Adrenal gland (tissue), 12 donors: ENCODE measurements around the gene STIM1. TPM values are rescaled to one million over a fixed set of nuclear protein-coding genes. Genes with fewer than 3 reads are reported as not detected.

Source experiments
- DNase-seq, 7 donors: peaks; one replicate each; pipeline ENCODE4 v3.0.0-alpha.2; 2019 to 2020
- H3K27ac ChIP-seq, 5 donors: fragments of 200-600 bp; sonication (generic) in 4 of 5; 1 replicate in 3 of 5; 2 replicates in 2 of 5; pipeline versions ENCODE4 v1.5.1 to v1.8.0; 2016 to 2020; ENCODE audit warnings: mild to moderate bottlenecking in 1 of 5
- H3K27me3 ChIP-seq: fragments of 200-600 bp; 2 replicates; pipeline ENCODE4 v1.8.0; 2021
- H3K36me3 ChIP-seq, 2 donors: fragments of 200-600 bp; replicated peaks in 1 of 2; 1 replicate in 1 of 2; 2 replicates in 1 of 2; pipeline versions ENCODE4 v1.5.1 to v1.8.0; 2018 to 2022
- H3K4me1 ChIP-seq, 2 donors: fragments of 200-600 bp; replicated peaks in 1 of 2; 1 replicate in 1 of 2; 2 replicates in 1 of 2; pipeline versions ENCODE4 v1.5.1 to v1.8.0; 2018 to 2021
- H3K4me3 ChIP-seq, 4 donors: fragments of 200-600 bp; sonication (generic) in 3 of 4; one replicate each; pipeline ENCODE4 v1.5.1; 2016 to 2018
- H3K9me3 ChIP-seq, 3 donors: fragments of 200-600 bp; sonication (generic) in 1 of 3; replicated peaks in 1 of 3; 1 replicate in 2 of 3; 2 replicates in 1 of 3; pipeline versions ENCODE4 v1.5.1 to v1.8.0; 2016 to 2021
- POLR2A ChIP-seq, 2 donors: fragments of 450-650 bp; IDR thresholded peaks; one replicate each; pipeline ENCODE4 v1.6.1; 2017; ENCODE audit warnings: antibody characterized with exemption in 2 of 2, mild to moderate bottlenecking in 2 of 2, moderate library complexity in 1 of 2
- WGBS, 4 donors: extraction: QIAGEN DNeasy Blood & Tissue Kit in 2 of 4; methylation state at CpG; one replicate each; pipeline versions ENCODE4 v1.1.5 to v1.1.7; 2013 to 2017; 5-methylcytosine and 5-hydroxymethylcytosine counted together
- intact Hi-C, 2 donors: fragments of 100-400 bp; cut with DNase I; formaldehyde crosslinking; loops; one replicate each; pipeline versions ENCODE4 v1.14.1 to v1.15.0; 2022 to 2023
- polyA plus RNA-seq, 3 donors: library from polyadenylated mRNA; stranded (reverse); fragments of 200-250 nt in 2 of 3; fragments of 350-450 nt in 1 of 3; fragmentation: Illumina TruSeq in 1 of 3; extraction: RNeasy Lipid Tissue Mini Kit (QIAGEN cat#74804) in 1 of 3; gene quantifications; one replicate each; pipeline ENCODE4 v1.2.3, GENCODE V29; 2013 to 2014
- total RNA-seq, 9 donors: library from RNA; depleted of rRNA in 4 of 9; stranded (reverse); fragments of >200 nt in 4 of 9; fragments of 120-200 nt in 1 of 9; fragmentation: NEBNext Ultra II Directional in 1 of 9; extraction: Animal tissue kit (Norgen Biotek cat#: 25700) in 1 of 9; gene quantifications; one replicate each; pipeline versions ENCODE4 v1.1.0 to v1.2.4, GENCODE V29; 2013 to 2023
- TF ChIP-seq, protein P1 (sequence below), 6 experiments: fragments of 450-650 bp in 4 of 6; fragments of 200-600 bp in 2 of 6; sonication (generic) in 1 of 6; IDR thresholded peaks; 1 replicate in 5 of 6; 2 replicates in 1 of 6; pipeline versions ENCODE4 v1.5.1 to v1.8.0; 2016 to 2021; ENCODE audit warnings: antibody characterized with exemption in 6 of 6, mild to moderate bottlenecking in 2 of 6, moderate library complexity in 1 of 6
- donor health status: healthy with polysubstance abuse.
- donor health status: Bipolar disorder and iron deficiency.
- donor health status: DM: yes; HTN: yes; CAD: no.
- donor health status: DM: no; HTN: no; CAD: no.
- donor health status: DM: no; HTN: no; CAD: no.
- donor health status: DM: yes; HTN: yes; CAD: no.

STIM1 gene
- total and polyA plus RNA-seq, 12 donors: 7.8 to 44.1 (median 32.5) TPM

DNA sequence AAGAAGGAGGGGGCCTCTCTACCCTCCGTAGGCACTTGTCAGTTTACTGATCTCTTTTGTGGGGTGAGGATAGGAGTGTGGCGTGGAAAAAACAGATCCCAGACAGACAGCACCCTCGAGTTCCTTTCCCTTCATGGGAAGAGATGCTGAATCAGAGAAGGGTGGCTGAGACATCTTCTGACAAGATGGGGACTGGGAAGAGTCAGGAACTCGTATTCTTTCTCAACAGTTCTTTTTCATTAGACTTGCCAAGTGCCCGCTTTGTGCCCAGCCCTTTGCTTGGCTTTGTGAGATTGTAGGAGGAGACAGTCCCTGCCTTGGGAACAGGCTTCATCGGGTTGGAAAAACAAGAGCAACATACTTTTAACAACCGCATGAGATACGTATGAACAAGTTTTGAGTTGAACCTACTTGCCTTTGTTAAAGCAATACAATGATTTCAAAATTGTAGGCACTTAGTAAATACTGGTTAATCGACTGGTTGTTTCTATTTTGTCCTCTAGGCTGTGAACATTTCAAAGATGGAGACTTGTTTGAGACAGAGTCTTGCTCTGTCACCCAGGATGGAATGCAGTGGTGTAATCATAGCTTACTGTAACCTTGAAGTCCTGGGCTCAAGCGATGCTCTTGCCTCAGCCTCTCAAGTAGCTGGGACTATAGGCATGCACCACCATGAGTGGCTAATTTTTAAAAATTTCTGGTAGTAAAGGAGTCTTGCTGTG lies 240.2 kb downstream of the STIM1 start:
- intact Hi-C loops: no loop called here
- WGBS, 4 donors: 16 to 29% (median 24%) methylated on average over 9 to 10 of the region's 10 CpGs
- Histone ChIP-seq H3K4me1 (peaks cover 4 to 25% of the 10 kb centered on the region in 2 donors), H3K36me3 (no peaks in the 10 kb centered on the region), H3K9me3 (no peaks in the 10 kb centered on the region), H3K27ac (peak overlapping the region; percentile 3 to 98 (median 93)), H3K27me3 (no peaks in the 10 kb centered on the region), H3K4me3 (peak overlapping the region in 2 of 4 donors; percentile 74 to 86)
- no peak for TF ChIP-seq POLR2A (IDR thresholded peaks at IDR 0.05)
- TF ChIP-seq, protein P1, sequence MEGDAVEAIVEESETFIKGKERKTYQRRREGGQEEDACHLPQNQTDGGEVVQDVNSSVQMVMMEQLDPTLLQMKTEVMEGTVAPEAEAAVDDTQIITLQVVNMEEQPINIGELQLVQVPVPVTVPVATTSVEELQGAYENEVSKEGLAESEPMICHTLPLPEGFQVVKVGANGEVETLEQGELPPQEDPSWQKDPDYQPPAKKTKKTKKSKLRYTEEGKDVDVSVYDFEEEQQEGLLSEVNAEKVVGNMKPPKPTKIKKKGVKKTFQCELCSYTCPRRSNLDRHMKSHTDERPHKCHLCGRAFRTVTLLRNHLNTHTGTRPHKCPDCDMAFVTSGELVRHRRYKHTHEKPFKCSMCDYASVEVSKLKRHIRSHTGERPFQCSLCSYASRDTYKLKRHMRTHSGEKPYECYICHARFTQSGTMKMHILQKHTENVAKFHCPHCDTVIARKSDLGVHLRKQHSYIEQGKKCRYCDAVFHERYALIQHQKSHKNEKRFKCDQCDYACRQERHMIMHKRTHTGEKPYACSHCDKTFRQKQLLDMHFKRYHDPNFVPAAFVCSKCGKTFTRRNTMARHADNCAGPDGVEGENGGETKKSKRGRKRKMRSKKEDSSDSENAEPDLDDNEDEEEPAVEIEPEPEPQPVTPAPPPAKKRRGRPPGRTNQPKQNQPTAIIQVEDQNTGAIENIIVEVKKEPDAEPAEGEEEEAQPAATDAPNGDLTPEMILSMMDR (IDR thresholded peaks at IDR 0.05): peak in 2 of 6 experiments; percentile 6 to 18
- peak in 5 of 7 donors; percentile 23 to 56 (median 42) for DNase-seq

- DNase-seq: no peak
- 78 to 85% (median 82%) methylated on average over 4 of the region's 4 CpGs for WGBS, 4 donors
- no peak overlapping the region for H3K4me3 ChIP-seq
- no peaks in the 10 kb centered on the region for H3K9me3 ChIP-seq
- H3K27ac ChIP-seq: no peak overlapping the region
- peaks cover 0 to 3% of the 10 kb centered on the region in 2 donors for H3K36me3 ChIP-seq
- TF ChIP-seq POLR2A (IDR thresholded peaks at IDR 0.05): no peak
- TF ChIP-seq, protein P1 (IDR thresholded peaks at IDR 0.05): no peak
- peaks cover 4 to 25% of the 10 kb centered on the region in 2 donors for H3K4me1 ChIP-seq
- intact Hi-C loops: no loop called here
- no peaks in the 10 kb centered on the region for H3K27me3 ChIP-seq
These were observed 242.7 kb downstream of the STIM1 start for GRCh38 chr11:4098026-4098621.

DNA sequence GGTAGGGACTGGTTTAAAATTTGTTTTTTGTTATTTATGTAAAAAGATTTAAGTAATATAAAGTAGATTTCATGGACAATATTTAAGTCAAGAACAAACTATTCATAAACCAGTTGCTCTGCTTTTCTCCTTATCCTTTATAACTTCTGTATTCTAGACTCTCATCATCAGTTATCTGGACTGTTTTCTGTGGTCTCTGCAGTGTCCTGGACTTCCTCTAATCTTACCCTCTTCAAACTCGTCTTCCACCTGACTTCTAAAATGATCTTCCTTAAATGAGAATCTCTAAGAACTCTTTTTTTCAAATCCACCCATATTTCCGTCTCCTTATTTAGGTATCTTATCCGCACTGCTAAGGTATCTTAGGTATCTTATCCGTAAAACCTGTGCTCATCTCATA lies 247.2 kb downstream of the STIM1 start:
- Histone ChIP-seq H3K4me1 (peaks cover 0 to 3% of the 10 kb centered on the region in 2 donors), H3K27me3 (no peaks in the 10 kb centered on the region), H3K36me3 (peaks cover 0 to 28% of the 10 kb centered on the region in 2 donors), H3K27ac (no peak overlapping the region), H3K9me3 (no peaks in the 10 kb centered on the region), H3K4me3 (no peak overlapping the region)
- WGBS, 4 donors: 92 to 96% (median 94%) methylated on average over 4 of the region's 4 CpGs
- no peak for DNase-seq
- TF ChIP-seq, protein P1 (IDR thresholded peaks at IDR 0.05): no peak
- no peak for TF ChIP-seq POLR2A (IDR thresholded peaks at IDR 0.05)
- intact Hi-C loops: no loop called here

DNA sequence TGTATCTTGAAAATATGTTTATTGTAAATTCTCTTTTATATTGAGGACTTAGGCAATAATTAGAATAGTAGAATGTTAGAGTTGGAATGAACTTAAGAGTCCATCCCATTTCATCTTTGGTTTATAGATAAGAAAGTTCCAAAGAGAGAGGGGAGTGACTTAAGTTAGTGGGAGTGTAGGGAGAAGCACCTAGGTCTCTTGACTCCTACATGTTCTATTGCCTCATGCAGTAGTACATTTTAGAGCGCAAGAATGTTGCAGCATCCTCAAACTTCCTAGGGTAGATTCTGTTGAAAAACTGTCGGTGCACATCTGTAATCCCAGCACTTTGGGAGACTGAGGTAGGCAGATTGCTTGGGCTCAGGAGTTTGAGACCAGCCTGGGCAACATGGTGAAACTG lies 247.8 kb downstream of the STIM1 start:
- no peak overlapping the region for H3K27ac ChIP-seq
- peaks cover 0 to 3% of the 10 kb centered on the region in 2 donors for H3K4me1 ChIP-seq
- intact Hi-C loops: no loop called here
- WGBS, 4 donors: 93 to 100% (median 95%) methylated on average over 2 of the region's 2 CpGs
- no peak for DNase-seq
- H3K9me3 ChIP-seq: no peaks in the 10 kb centered on the region
- H3K4me3 ChIP-seq: no peak overlapping the region
- H3K27me3 ChIP-seq: no peaks in the 10 kb centered on the region
- H3K36me3 ChIP-seq: peaks cover 0 to 33% of the 10 kb centered on the region in 2 donors
- TF ChIP-seq POLR2A (IDR thresholded peaks at IDR 0.05): no peak
- TF ChIP-seq, protein P1 (IDR thresholded peaks at IDR 0.05): no peak
